GM18868 (cell line): ENCODE data around the gene PALM2AKAP2.
"Not testable (repeated sequence)": the region's sequence is repeated elsewhere in the genome, so short reads cannot be mapped to it uniquely, and the experiment has no call there.

Experiments used
- ATAC-seq: cut with Tn5 transposase; IDR thresholded peaks from one replicate; pipeline ENCODE4 v1.9.1; 2021; ENCODE audit warnings: mild to moderate bottlenecking, moderate library complexity; ENCODE audit not compliant: unreplicated experiment

The PALM2AKAP2 gene

DNA sequence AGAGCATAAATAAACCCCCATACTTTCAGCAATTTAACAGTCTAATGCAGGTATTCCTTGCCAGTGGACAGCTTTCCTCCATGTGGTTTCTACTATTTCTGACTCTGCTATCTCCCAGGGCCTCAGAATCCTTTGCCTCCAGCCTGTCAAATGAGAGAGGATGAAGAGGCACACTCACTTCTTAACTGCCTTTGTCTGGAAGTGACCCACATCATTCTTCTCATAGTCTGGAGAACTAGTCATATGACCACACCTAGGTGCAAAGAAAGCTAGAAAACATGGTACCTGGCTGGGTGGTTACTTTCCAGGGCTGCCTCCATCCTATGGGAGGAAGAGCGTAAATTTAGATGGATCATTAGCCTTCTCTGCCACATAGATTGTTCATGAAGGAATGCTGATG, 22.5 kb downstream of the PALM2AKAP2 start:
- ATAC-seq: no peak

DNA sequence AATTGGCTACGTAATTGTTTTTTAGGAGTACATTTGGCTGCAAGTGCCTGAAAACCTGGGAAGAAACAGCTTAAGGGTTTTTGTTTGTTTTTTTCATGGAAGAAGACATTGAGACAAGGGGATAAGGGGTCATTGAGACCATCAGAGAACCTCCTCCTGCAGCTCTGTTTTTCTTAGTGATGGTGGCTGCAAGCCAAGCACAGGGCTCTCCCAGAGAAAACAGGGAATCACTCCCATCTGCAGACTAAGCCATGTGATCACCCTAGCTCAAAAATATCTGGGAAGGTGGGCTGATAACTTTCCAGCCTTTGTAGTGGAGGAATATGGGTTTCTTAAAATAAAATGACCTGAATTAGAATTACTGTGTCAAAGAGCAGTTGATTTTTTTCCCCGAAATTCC, 25.1 kb downstream of the PALM2AKAP2 start:
- no peak for ATAC-seq

DNA sequence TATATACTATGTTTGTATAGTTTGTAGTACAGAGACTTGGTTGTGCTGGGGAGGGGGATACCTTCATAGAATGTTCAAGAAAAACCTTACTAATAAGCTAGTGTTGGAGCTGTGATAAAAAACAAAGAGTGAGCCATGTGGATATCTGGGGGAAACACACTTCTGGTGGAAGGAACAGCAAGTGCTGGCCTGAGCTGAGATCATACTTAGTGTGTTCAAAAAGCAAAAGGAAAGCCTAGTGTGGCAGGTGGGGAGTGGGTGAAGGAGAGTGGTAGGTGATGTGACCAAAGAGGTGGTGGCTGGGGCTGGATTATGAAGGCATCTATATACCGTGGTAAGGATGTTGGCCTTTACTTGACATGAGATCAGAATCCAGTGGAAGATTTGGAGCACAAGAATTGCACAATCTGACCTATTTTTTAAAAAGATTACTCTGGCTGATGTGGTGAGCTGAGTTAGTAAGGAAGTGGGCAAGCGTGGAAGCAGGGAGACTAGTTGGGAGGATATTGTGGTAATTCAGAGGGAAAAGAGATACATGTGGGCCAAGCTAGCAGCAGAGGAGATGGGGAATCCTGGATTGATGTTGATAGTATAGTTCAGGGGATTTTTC, 26.6 kb downstream of the PALM2AKAP2 start:
- ATAC-seq: no peak

DNA sequence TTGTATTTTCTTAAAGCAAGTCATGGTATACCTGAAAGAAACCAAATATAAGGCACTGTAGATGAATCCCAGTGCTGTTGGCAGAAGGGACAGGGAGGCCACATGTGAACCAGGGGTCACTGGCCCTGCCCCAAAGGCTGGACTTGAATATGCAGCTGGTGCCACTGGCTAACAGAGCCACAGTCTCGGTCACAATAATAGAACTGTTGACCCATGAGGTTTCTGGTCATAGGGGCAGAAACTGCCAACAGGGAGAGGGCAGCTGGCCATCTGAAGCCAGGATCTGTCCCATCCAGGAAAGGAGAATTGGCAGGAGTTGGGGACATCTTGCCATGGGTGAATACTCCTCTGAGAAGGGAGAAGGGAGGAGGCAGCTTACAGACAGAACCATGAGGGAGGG, 31.9 kb downstream of the PALM2AKAP2 start:
- ATAC-seq: no peak

DNA sequence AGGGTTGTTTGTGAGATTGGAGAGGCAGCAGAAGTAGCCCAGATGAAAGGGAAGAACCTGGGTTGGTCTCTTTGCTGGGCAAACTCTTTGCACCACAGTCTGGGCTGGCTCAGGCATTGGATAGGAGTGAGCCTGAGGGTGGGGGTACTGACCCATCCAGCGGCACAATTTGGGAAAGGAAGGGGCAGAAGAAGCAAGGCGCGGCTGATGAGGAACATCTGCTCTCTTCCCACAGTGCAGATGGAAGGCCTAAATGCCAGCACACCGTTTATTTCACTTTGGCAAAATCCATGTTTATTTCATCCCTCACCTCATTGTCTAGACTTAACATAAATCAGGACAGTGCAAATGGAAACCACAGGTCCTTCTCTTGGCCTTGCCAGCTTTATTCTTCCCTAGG, 32.3 kb downstream of the PALM2AKAP2 start:
- ATAC-seq: no peak

DNA sequence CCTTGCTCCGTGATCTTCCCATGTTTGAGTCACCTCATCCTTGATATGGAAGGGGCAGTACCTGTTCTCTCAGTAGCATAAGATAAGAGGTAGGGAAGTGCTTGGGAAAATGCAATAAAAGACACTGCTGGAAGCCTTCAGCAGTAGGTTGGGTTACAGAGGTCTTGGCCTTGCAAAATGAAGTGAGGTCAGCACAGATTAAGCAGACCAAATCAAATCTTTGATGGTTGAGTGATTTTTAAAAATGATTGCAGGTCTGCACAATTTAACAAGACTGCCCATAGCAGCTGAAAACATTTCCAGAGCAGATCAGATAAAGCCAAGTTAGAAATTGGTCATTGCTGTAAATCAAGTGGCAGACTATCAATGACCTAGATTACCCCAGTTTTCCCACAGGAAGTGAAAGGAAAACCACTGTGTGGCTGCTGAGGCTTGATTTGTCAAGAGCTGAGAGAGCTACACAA, 32.9 kb downstream of the PALM2AKAP2 start:
- no peak for ATAC-seq

DNA sequence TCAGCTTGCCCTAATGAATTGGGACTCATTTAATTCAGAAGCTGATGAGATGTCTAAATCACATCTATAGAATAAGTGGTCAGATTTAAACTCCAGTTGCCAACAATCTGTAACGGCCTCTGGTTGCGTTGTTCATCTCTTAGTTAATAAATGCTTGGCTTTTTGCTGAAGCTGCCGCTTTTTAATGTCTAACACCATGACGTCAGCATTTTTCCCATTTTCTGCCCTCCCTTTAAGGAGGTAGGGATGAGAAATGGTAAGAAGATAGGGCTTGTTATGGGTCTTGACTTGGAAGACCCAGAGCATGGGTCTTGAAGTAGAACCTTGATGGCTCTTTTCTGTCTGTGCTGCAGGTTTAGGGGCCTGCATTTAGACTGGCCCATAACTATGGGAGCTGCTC, 33.3 kb downstream of the PALM2AKAP2 start:
- ATAC-seq: no peak

DNA sequence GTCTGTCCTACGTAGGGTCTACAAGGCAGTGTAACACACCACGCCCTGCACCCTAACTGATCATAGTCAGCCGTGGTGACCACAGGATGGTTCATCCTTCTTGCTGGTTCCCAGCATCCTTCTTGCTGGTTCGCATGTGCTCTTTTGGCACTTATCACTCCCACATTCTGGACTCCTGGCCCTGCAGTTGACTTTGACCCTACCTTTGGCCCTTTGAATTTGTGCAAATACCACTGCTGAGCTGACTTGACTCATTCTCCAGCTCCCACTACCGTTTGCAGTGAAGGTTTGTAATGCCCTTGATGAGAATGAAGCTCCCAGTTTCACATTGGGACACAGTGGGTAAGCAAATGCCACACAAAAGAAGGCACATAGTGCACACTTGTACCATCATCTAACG, 33.8 kb downstream of the PALM2AKAP2 start:
- ATAC-seq: no peak

DNA sequence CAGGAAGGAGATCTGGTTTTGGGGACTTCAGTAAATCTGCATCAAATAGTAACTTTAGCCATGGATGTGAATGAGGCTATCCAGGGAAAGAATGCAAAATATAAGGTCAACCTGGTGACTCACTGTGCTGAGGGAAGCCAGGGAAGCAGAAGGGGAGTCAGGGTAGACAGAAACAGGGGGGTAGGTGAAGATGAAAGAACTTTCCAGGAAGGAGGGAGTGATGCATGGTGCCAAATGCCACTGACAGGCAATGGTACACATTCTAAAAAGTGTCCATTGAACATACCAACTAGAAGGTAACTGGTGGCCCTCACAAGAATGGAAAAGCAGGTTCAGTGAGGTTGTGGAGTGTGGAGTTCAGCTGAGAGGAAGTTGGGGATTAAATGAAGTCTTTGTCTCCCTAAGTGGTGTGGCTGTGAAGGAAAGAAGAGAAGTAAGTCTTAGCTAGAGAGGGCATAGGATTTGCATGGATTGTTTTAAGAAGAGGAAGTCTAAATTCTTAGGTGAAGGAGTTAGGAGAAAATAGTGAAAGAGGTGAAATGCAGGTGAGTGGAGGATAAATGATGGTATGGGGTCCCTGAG, 35.5 kb downstream of the PALM2AKAP2 start:
- ATAC-seq: no peak

DNA sequence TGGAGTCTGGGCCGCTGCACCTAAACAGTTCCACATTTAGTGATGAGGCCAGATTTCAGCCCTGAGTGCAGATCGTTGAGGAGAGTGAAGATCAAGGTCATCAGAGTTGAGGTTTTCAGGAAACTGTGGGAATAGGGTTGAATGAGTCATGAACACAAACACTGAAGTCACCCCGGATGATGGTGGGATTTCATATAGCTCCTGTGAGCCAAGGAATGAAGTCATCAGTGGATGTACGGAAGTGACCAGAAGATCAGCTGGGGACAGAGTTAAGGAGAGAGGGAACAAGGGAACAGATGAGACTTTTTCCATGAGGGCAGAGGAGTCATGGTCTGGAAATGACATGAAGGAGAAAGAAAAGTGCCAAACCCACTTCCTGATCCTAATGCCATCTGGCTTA, 36.5 kb downstream of the PALM2AKAP2 start:
- ATAC-seq: no peak

DNA sequence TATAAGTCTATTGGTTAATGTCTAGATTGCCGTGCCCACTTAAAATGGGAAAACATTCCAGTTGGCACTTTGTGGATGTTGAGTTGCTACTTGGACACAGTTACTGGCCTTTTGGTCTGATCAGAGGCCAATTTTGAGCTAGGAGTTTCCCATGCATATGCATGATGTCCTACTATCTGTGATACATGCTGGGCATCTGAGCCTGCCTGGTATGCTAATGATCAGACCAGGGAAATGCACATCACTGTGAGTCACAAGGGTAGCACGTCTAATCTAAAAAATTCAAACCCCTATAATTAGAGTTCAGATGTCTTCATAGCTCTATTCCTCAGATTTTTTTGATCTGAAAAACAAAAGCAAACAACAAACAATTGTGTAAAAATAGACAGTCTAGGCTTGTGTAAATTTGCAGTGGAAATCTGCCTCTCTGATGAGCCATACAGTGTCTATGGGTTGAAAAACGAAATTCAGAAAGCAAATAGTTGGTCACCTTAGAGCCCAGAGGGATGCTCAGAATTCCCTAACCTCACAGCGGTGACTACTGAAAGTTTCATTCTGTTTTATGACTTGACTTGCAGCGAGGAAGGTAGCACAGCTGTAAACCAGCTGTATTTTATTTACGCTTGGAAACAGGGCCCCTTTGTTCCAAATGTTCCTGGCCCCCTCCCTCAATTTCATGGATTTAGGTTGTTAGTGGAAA, 37.3 kb downstream of the PALM2AKAP2 start:
- ATAC-seq: no peak

DNA sequence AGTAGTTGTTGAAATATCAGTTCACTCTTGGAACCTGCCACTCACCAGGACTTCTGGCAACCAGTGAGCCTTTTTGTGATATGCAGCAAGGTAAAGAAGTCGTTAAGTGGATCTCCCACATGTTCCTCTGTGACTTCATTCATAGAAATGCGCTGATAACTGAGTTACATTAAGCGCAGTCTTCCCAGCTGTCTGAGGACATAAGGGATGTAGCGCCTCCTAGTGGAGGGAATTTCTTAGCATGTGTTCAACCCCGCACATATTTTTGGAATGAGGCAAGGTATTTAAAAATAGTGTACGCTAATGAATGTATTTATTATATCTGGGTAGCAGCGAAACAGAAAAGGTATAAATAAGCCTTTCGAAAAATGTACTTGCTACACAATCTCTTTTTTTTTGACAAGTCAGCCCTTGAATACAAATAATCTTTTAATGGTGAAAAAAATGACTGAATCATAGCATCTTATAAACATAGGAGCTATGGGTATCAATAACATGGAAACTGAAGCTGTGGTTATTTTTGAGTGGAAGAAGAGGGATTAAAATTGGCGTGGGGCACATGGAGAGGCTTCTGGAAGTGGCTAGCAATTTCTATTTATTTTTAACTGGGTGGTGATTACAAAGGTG, 38.0 kb downstream of the PALM2AKAP2 start:
- peak; percentile 82 for ATAC-seq

DNA sequence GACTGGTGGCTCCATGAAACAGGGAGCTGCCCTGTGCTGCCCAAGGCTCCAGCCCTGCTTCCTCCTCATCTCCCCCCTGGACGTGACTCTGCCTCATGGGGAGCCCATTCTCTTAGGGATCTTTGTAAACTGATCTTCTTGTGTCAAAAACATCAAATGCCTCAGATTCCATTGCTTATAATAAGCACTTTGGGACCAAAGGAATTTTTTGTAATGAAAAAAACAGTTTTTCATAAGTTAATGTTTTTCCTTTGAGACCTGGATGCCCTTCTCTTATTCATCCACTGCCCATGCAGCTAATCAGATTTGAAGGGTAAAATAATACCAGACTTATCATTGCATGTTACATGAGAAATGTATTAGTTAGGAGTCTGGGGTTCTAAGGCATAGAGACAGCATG, 41.7 kb downstream of the PALM2AKAP2 start:
- ATAC-seq: no peak

DNA sequence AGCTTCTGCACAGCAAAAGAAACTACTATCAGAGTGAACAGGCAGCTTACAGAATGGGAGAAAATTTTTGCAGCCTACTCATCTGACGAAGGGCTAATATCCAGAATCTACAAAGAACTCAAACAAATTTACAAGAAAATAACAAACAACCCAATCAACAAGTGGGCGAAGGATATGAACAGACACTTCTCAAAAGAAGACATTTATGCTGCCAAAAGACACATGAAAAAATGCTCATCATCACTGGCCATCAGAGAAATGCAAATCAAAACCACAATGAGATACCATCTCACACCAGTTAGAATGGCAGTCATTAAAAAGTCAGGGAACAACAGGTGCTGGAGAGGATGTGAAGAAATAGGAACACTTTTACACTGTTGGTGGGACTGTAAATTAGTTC, 45.4 kb downstream of the PALM2AKAP2 start:
- not testable (repeated sequence) for ATAC-seq

DNA sequence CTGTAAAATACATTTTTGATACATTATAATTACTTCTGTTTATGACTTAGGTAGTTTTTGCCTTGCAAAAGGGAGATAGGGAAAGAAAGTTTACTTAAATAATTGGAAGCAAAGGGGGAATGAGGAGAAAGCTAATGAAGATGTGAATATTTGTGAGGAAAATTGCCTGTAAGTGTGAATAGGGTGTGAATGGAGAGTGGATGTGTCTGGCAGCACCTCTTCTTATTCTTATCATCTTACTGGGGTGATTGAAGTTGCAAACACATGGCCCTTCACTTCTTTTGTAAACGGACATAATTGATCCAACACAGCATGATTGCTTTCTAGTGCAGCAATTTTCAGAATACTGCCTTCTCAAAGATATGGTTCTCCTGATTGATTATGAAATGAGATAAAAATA, 46.6 kb downstream of the PALM2AKAP2 start:
- no peak for ATAC-seq

DNA sequence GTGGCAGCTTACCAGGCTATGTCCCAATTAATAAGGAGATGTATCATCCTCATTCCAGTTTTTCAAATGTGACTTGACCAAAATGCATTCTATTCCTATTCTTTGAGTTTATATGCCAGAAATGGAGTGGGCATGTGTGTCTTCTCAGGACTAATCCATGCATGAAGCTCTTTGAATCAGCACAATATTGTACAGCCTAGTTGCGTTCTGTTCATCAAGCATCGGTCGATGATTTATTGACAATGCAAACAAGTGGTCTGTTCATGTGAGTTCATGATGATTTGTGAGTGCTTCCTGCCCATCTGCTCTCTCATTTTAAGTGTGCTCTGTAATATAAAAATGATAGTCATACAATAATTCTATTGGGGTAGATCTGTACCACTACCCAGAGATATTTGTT, 48.3 kb downstream of the PALM2AKAP2 start:
- no peak for ATAC-seq
